CD4-positive, alpha-beta T cell (primary cell): ENCODE data around the gene PARP12. TPM values are rescaled to one million over a fixed set of nuclear protein-coding genes. Genes with fewer than 3 reads are reported as not detected.

Experiments used
- ATAC-seq: fragments of 200-7000 bp; cut with Tn5 transposase; one replicate; pipeline ENCODE4 v1.10.0; 2022; ENCODE audit warnings: mild to moderate bottlenecking; ENCODE audit not compliant: poor library complexity
- CTCF ChIA-PET: fragments of 350-600 bp; sonication (Branson Sonifier 250); formaldehyde crosslinking; loops from one replicate; lab custom pipeline; 2021; ENCODE audit warnings: antibody characterized with exemption, inconsistent platforms; lab: Charles Lee
- POLR2A ChIA-PET: fragments of 350-600 bp; sonication (Branson Sonifier 250); formaldehyde crosslinking; loops from one replicate; lab custom pipeline; 2021; ENCODE audit warnings: antibody characterized with exemption, inconsistent platforms; lab: Charles Lee
- DNase-seq, 14 experiments: peaks; one replicate each; pipeline ENCODE4 v3.0.0-alpha.2; 2013 to 2020; ENCODE audit warnings: mixed read lengths in 2 of 14
- H3K27ac ChIP-seq, 2 donors: one replicate each; pipeline versions ENCODE4 v1.5.1 to v1.7.0; 2013; ENCODE audit warnings: low read length in 2 of 2, low read depth in 1 of 2, mild to moderate bottlenecking in 1 of 2
- H3K27me3 ChIP-seq, 2 experiments: 1 replicate in 1 of 2; 2 replicates in 1 of 2; pipeline versions ENCODE4 v1.6.1 to v1.7.0; 2013; ENCODE audit warnings: low read length in 2 of 2, control low read depth in 1 of 2, mild to moderate bottlenecking in 1 of 2, moderate library complexity in 1 of 2; ENCODE audit not compliant: insufficient read depth in 2 of 2, control insufficient read depth in 1 of 2
- H3K36me3 ChIP-seq: one replicate; pipeline ENCODE4 v1.6.1; 2013; ENCODE audit warnings: low read length, control low read depth; ENCODE audit not compliant: insufficient read depth
- H3K4me1 ChIP-seq: one replicate; pipeline ENCODE4 v1.6.1; 2013; ENCODE audit warnings: low read length, control low read depth; ENCODE audit not compliant: insufficient read depth
- H3K4me3 ChIP-seq: one replicate; pipeline ENCODE4 v1.5.1; 2013; ENCODE audit warnings: mild to moderate bottlenecking, low read length, moderate library complexity
- H3K9me3 ChIP-seq, 2 experiments: 1 replicate in 1 of 2; 2 replicates in 1 of 2; pipeline versions ENCODE4 v1.6.1 to v1.7.0; 2013; ENCODE audit warnings: low read length in 2 of 2, mild to moderate bottlenecking in 2 of 2, control low read depth in 1 of 2, moderate library complexity in 1 of 2; ENCODE audit not compliant: control insufficient read depth in 1 of 2, insufficient read depth in 1 of 2
- H3K27ac Mint-ChIP-seq: one replicate; pipeline ENCODE4 v1.8.0; 2020; ENCODE audit warnings: mixed read lengths
- H3K27me3 Mint-ChIP-seq: one replicate; pipeline ENCODE4 v1.8.0; 2021; ENCODE audit warnings: mixed read lengths
- H3K36me3 Mint-ChIP-seq: one replicate; pipeline ENCODE4 v1.8.0; 2021; ENCODE audit warnings: low read depth, mixed read lengths
- H3K4me1 Mint-ChIP-seq: one replicate; pipeline ENCODE4 v1.8.0; 2021; ENCODE audit warnings: low read depth, mixed read lengths
- H3K4me3 Mint-ChIP-seq: one replicate; pipeline ENCODE4 v1.8.0; 2020; ENCODE audit warnings: mild to moderate bottlenecking, mixed read lengths
- H3K9me3 Mint-ChIP-seq: one replicate; pipeline ENCODE4 v1.8.0; 2020; ENCODE audit warnings: mixed read lengths
- CTCF ChIP-seq: fragments of 200-600 bp; IDR thresholded peaks from one replicate; pipeline ENCODE4 v1.8.0; 2022; ENCODE audit warnings: antibody characterized with exemption, mild to moderate bottlenecking
- intact Hi-C, 2 experiments: fragments of 100-400 bp; cut with DNase I in 1 of 2; cut with micrococcal nuclease in 1 of 2; formaldehyde crosslinking; loops; one replicate each; pipeline versions ENCODE4 v1.15.1 to v1.9.0; 2023 to 2025; cut with DNase I, micrococcal nuclease
- total RNA-seq, 174 experiments: library from RNA in 2 of 174; stranded (reverse) in 2 of 174; gene quantifications; one replicate each; pipeline ENCODE4 v1.2.3 and lab custom pipeline; 2021 to 2026

The PARP12 gene
- total RNA-seq, 2 experiments from 2014 or later = 76.7 to 78.5 TPM

DNA sequence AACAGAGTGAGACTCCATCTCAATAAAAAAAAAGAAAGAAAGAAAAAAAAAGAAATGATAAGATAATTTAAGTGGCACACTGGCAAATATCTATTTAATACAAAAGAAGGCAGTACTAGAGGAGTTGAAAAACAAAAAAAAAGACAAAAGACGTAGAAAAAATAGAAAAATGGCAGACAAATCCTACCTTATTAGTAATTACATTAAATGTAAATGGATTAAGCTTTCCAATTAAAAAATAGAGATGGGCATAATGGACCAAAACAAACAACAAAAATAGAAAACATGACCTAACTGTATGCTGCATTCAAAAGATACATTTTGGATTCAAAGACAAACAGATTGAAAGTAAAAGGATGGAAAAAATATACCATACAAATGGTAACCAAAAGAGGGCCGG lies 5.3 kb upstream of the PARP12 start:
- Mint-ChIP-seq H3K27ac (no peak overlapping the region), H3K27me3 (peaks cover 7% of the 10 kb centered on the region), H3K4me3 (no peak overlapping the region), H3K9me3 (peaks cover 8% of the 10 kb centered on the region), H3K4me1 (peaks cover 21% of the 10 kb centered on the region), H3K36me3 (peaks cover 19% of the 10 kb centered on the region)
- H3K27me3 ChIP-seq = no peaks in the 10 kb centered on the region
- DNase-seq (no peak), ATAC-seq (no peak)
- peaks cover 4 to 14% of the 10 kb centered on the region in 2 experiments for H3K9me3 ChIP-seq
- peaks cover 13% of the 10 kb centered on the region for H3K4me1 ChIP-seq
- H3K36me3 ChIP-seq = no peaks in the 10 kb centered on the region
- CTCF ChIA-PET = no interaction called here
- no peak overlapping the region for H3K27ac ChIP-seq
- POLR2A ChIA-PET = no interaction called here
- no peak for TF ChIP-seq CTCF
- H3K4me3 ChIP-seq = no peak overlapping the region
- intact Hi-C loops = loop anchor here in 1 of 2 experiments (10.0 kb wide), 1 partner anchor 407 kb away; the partner anchor contains the start of gene MKRN1

DNA sequence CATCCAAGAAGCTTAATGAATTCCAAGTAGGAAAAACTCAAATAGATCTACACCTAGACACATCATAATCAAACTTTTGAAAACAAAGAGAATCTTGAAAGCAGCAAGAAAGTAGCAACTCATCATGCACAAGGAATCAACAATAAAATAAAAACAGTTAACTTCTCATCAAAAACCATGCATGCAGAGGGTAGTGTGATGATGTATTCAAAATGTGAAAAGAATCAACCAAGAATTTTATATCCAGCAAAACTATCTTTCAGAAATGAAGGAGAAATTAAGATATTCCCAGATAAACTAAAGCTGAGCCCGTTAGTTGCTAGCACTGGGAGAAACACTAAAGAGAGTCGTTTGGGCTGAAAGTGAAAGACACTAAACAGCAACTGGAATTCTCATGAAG lies 4.3 kb upstream of the PARP12 start:
- no peak overlapping the region for H3K27ac Mint-ChIP-seq
- peaks cover 2% of the 10 kb centered on the region for H3K27me3 Mint-ChIP-seq
- Histone ChIP-seq H3K27me3 (no peaks in the 10 kb centered on the region), H3K4me1 (peaks cover 17% of the 10 kb centered on the region), H3K4me3 (no peak overlapping the region), H3K36me3 (no peaks in the 10 kb centered on the region), H3K9me3 (peaks cover 4 to 14% of the 10 kb centered on the region in 2 experiments), H3K27ac (no peak overlapping the region)
- ChIA-PET CTCF (no interaction called here), POLR2A (no interaction called here)
- no peak for TF ChIP-seq CTCF
- H3K9me3 Mint-ChIP-seq = peaks cover 8% of the 10 kb centered on the region
- H3K4me1 Mint-ChIP-seq = peaks cover 24% of the 10 kb centered on the region
- H3K36me3 Mint-ChIP-seq = peaks cover 22% of the 10 kb centered on the region
- ATAC-seq (no peak), DNase-seq (no peak)
- no peak overlapping the region for H3K4me3 Mint-ChIP-seq
- intact Hi-C loops = loop anchor here in 1 of 2 experiments (10.0 kb wide), 1 partner anchor 408 kb away; the partner anchor contains the start of gene MKRN1

- no peak for TF ChIP-seq CTCF
- DNase-seq (peak; percentile 20 to 85 (median 52)), ATAC-seq (peak; percentile 59)
- Mint-ChIP-seq H3K4me1 (peaks cover 61% of the 10 kb centered on the region), H3K27me3 (no peaks in the 10 kb centered on the region), H3K27ac (peak overlapping the region; percentile 70), H3K4me3 (peak overlapping the region; percentile 85), H3K36me3 (peaks cover 31% of the 10 kb centered on the region), H3K9me3 (peaks cover 8% of the 10 kb centered on the region)
- peak overlapping the region; percentile 71 for H3K4me3 ChIP-seq
- peaks cover 49% of the 10 kb centered on the region for H3K4me1 ChIP-seq
- peaks cover 7% of the 10 kb centered on the region for H3K36me3 ChIP-seq
- ChIA-PET CTCF (interaction anchor here (1.1 kb wide), 1 partner anchor 115 kb away, joined by 3 read pairs; no protein-coding TSS in a partner anchor), POLR2A (interaction anchor here (0.8 to 4.5 kb wide), 4 partner anchors 27 to 284 kb away, joined by 3 to 36 read pairs (median 3); partner anchors contain the start of gene KDM7A)
- H3K27ac ChIP-seq = peak overlapping the region; percentile 51 to 70
- H3K27me3 ChIP-seq = no peaks in the 10 kb centered on the region
- H3K9me3 ChIP-seq = peaks cover 0 to 8% of the 10 kb centered on the region in 2 experiments
- intact Hi-C loops = loop anchor here (2.0 to 10.0 kb wide), 7 partner anchors 113 to 1490 kb away; partner anchors contain the start of genes AGK (in 1 of the 2), MKRN1 (in 1 of the 2) and SLC37A3 (in 1 of the 2)
Observed at GRCh38 chr7:140062118-140062527, 628 bp downstream of the PARP12 start.
